COLO668 (cell line): ENCODE measurements around the gene ENDOU.
"Not testable (repeated sequence)": the region's sequence is repeated elsewhere in the genome, so short reads cannot be mapped to it uniquely, and the experiment has no call there.

Experiments
- DNase-seq: peaks from one replicate; lab custom pipeline; 2025; ENCODE audit not compliant: unreplicated experiment; lab: John Stamatoyannopoulos, UW

Gene ENDOU

GRCh38 chr12:47698055-47698454, 27.2 kb downstream of the ENDOU start:
- DNase-seq, result no peak

- no peak for DNase-seq
Measured at GRCh38 chr12:47689215-47689614, 36.1 kb downstream of the ENDOU start.

- DNase-seq, result no peak
Measured at GRCh38 chr12:47687636-47688035, 37.7 kb downstream of the ENDOU start.

GRCh38 chr12:47686645-47687240, 38.5 kb downstream of the ENDOU start:
- DNase-seq, result no peak

- no peak for DNase-seq
Measured at GRCh38 chr12:47679785-47680184, 45.5 kb downstream of the ENDOU start.

- no peak for DNase-seq
Measured at GRCh38 chr12:47672068-47672467, 53.2 kb downstream of the ENDOU start.

GRCh38 chr12:47667935-47668334, 57.4 kb downstream of the ENDOU start:
- DNase-seq, result not testable (repeated sequence)
